ENCODE measurements around the gene SCN9A.

Gene SCN9A

DNA sequence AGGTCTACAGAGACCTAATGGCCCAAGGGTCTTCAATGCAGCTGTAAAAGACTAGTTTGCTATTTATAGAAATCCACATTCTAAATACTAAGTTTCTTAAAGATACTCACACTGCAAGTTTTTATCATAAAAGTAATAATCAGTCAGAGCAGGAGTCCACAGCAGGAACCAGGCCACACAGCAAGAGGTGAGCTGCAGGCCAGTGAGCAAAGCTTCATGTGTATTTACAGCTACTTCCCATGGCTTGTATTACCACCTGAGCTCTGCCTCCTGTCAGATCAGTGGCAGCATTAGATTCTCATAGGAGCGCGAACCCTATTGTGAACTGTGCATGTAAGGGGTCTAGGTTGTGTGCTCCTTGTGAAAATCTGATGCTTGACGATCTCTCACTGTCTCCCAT is 6.7 kb upstream of the SCN9A start:
- TF ChIP-seq, protein P1, sequence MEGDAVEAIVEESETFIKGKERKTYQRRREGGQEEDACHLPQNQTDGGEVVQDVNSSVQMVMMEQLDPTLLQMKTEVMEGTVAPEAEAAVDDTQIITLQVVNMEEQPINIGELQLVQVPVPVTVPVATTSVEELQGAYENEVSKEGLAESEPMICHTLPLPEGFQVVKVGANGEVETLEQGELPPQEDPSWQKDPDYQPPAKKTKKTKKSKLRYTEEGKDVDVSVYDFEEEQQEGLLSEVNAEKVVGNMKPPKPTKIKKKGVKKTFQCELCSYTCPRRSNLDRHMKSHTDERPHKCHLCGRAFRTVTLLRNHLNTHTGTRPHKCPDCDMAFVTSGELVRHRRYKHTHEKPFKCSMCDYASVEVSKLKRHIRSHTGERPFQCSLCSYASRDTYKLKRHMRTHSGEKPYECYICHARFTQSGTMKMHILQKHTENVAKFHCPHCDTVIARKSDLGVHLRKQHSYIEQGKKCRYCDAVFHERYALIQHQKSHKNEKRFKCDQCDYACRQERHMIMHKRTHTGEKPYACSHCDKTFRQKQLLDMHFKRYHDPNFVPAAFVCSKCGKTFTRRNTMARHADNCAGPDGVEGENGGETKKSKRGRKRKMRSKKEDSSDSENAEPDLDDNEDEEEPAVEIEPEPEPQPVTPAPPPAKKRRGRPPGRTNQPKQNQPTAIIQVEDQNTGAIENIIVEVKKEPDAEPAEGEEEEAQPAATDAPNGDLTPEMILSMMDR (IDR thresholded peaks at IDR 0.05): no peak
- no peaks in the 10 kb centered on the region for H3K36me3 Mint-ChIP-seq (ENCODE audit: low read depth)
- H3K9me3 Mint-ChIP-seq: no peaks in the 10 kb centered on the region
- no peaks in the 10 kb centered on the region for H3K4me1 Mint-ChIP-seq
- H3K4me3 Mint-ChIP-seq: no peak overlapping the region
- no peak overlapping the region for H3K27ac Mint-ChIP-seq
- peaks cover 14% of the 10 kb centered on the region for H3K27me3 Mint-ChIP-seq (ENCODE audit: low read depth, poor library complexity)
- no peak for DNase-seq

DNA sequence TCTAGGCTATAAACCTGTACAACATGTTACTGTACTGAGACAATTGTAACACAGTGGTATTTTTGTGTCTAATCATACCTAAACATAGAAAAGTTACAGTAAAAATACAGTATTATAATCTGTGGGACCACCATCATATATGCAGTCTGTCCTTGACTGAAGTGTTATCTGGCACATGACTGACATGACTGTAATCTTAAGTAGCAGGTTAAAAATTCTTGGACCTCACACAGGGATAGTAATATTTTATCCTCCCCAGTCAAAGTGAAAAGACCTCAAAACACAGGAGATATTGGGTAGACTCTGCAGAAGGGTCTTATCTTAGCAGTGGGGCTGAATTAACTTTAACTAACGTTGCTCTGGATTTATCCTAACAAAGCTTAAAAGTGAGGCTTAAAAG is 4.9 kb upstream of the SCN9A start:
- no peak for DNase-seq
- H3K4me1 Mint-ChIP-seq: peaks cover 10% of the 10 kb centered on the region
- H3K4me3 Mint-ChIP-seq: no peak overlapping the region
- no peak overlapping the region for H3K27ac Mint-ChIP-seq
- peaks cover 33% of the 10 kb centered on the region for H3K27me3 Mint-ChIP-seq (ENCODE audit: low read depth, poor library complexity)
- no peaks in the 10 kb centered on the region for H3K36me3 Mint-ChIP-seq (ENCODE audit: low read depth)
- no peaks in the 10 kb centered on the region for H3K9me3 Mint-ChIP-seq
- TF ChIP-seq, protein P1 (IDR thresholded peaks at IDR 0.05): no peak

DNA sequence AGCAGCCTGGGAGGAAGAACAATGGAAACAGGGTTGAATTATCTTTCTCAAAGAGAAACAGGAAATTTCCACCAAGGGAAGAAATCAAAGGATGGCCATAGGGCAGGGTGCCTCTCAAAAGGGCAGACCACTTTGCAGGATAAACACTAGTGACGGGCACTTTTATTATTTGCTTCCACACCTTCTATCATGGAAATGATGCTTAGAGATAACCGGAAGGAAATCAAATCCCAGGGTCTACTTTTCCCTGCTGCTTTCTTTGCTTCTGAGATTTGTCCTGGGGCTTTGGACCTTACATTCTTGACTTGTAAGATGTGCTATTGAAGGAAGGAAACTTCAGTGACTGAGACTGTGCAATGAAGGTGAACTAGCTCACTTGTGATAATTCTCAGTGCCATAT is 1.1 kb upstream of the SCN9A start:
- H3K36me3 Mint-ChIP-seq (ENCODE audit: low read depth): no peaks in the 10 kb centered on the region
- H3K27me3 Mint-ChIP-seq (ENCODE audit: low read depth, poor library complexity): peaks cover 48% of the 10 kb centered on the region

GRCh38 chr2:166376488-166376828 is 714 bp upstream of the SCN9A start:
- H3K4me1 Mint-ChIP-seq: peaks cover 21% of the 10 kb centered on the region
- no peak overlapping the region for H3K27ac Mint-ChIP-seq
- no peak for DNase-seq
- H3K27me3 Mint-ChIP-seq (ENCODE audit: low read depth, poor library complexity): peaks cover 48% of the 10 kb centered on the region
- no peaks in the 10 kb centered on the region for H3K9me3 Mint-ChIP-seq
- H3K36me3 Mint-ChIP-seq (ENCODE audit: low read depth): no peaks in the 10 kb centered on the region
- H3K4me3 Mint-ChIP-seq: peak overlapping the region; percentile 88
- TF ChIP-seq, protein P1 (IDR thresholded peaks at IDR 0.05): no peak

More for the DNA sequence above, 1.1 kb upstream of the SCN9A start:
- no peak for DNase-seq
- H3K4me1 Mint-ChIP-seq: peaks cover 21% of the 10 kb centered on the region
- TF ChIP-seq, protein P1 (IDR thresholded peaks at IDR 0.05): no peak
- H3K4me3 Mint-ChIP-seq: peak overlapping the region; percentile 88
- no peaks in the 10 kb centered on the region for H3K9me3 Mint-ChIP-seq
- no peak overlapping the region for H3K27ac Mint-ChIP-seq

GRCh38 chr2:166375195-166375735 is 479 bp downstream of the SCN9A start:
- DNase-seq: no peak
- Mint-ChIP-seq H3K27ac (no peak overlapping the region), H3K4me1 (peaks cover 21% of the 10 kb centered on the region), H3K27me3 (ENCODE audit: low read depth, poor library complexity) (peaks cover 48% of the 10 kb centered on the region), H3K4me3 (peak overlapping the region; percentile 88), H3K36me3 (ENCODE audit: low read depth) (no peaks in the 10 kb centered on the region), H3K9me3 (no peaks in the 10 kb centered on the region)
- TF ChIP-seq, protein P1 (IDR thresholded peaks at IDR 0.05): no peak

GRCh38 chr2:166373951-166374350 is 1.8 kb downstream of the SCN9A start:
- H3K9me3 Mint-ChIP-seq: no peaks in the 10 kb centered on the region
- TF ChIP-seq, protein P1 (IDR thresholded peaks at IDR 0.05): no peak
- no peaks in the 10 kb centered on the region for H3K36me3 Mint-ChIP-seq (ENCODE audit: low read depth)
- peaks cover 47% of the 10 kb centered on the region for H3K27me3 Mint-ChIP-seq (ENCODE audit: low read depth, poor library complexity)
- no peak overlapping the region for H3K4me3 Mint-ChIP-seq
- H3K27ac Mint-ChIP-seq: no peak overlapping the region
- DNase-seq: no peak
- peaks cover 21% of the 10 kb centered on the region for H3K4me1 Mint-ChIP-seq
